Gastrocnemius medialis (tissue), 4 donors: ENCODE data around the gene TTR.

Source experiments
- POLR2A ChIP-seq, 2 donors: fragments of 450-650 bp; IDR thresholded peaks; one replicate each; pipeline ENCODE4 v1.6.1; 2017; ENCODE audit warnings: antibody characterized with exemption in 2 of 2, mild to moderate bottlenecking in 2 of 2, moderate library complexity in 2 of 2
- TF ChIP-seq, protein P1 (sequence below), 5 experiments: fragments of 450-650 bp in 3 of 5; fragments of 200-600 bp in 2 of 5; sonication (generic) in 2 of 5; IDR thresholded peaks in 4 of 5; conservative IDR thresholded peaks in 1 of 5; 1 replicate in 4 of 5; 2 replicates in 1 of 5; pipeline ENCODE4 v1.5.1; 2016 to 2019; ENCODE audit warnings: antibody characterized with exemption in 5 of 5, mild to moderate bottlenecking in 3 of 5, moderate library complexity in 3 of 5

DNA sequence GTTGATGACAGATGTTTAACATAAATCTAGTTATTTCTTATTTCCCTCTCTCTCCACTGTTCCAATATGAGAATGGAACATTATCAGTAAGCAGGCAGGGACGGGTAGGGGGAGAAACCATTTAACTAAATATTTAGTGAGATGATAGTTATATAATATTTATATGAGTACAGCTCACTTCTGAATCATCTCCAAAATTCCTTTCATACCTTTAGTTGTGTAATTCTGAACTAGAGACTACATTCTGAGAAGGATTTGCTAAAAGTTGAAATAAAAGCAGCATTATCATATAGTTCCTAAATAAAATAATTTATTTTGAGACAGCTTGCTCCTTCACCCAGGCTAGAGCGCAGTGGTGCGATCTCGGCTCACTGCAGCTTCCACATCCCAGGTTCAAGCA lies 51.3 kb downstream of the TTR start:
- TF ChIP-seq, protein P1, sequence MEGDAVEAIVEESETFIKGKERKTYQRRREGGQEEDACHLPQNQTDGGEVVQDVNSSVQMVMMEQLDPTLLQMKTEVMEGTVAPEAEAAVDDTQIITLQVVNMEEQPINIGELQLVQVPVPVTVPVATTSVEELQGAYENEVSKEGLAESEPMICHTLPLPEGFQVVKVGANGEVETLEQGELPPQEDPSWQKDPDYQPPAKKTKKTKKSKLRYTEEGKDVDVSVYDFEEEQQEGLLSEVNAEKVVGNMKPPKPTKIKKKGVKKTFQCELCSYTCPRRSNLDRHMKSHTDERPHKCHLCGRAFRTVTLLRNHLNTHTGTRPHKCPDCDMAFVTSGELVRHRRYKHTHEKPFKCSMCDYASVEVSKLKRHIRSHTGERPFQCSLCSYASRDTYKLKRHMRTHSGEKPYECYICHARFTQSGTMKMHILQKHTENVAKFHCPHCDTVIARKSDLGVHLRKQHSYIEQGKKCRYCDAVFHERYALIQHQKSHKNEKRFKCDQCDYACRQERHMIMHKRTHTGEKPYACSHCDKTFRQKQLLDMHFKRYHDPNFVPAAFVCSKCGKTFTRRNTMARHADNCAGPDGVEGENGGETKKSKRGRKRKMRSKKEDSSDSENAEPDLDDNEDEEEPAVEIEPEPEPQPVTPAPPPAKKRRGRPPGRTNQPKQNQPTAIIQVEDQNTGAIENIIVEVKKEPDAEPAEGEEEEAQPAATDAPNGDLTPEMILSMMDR (IDR thresholded peaks at IDR 0.05 in 4 of 5, conservative IDR thresholded peaks at IDR 0.05 in 1 of 5), result no peak
- TF ChIP-seq POLR2A (IDR thresholded peaks at IDR 0.05), result no peak
